ENCODE measurements around the gene CCL4L2. TPM values are rescaled to one million over a fixed set of nuclear protein-coding genes. Genes with fewer than 3 reads are reported as not detected.
"Not testable (repeated sequence)": the region's sequence is repeated elsewhere in the genome, so short reads cannot be mapped to it uniquely, and the experiment has no call there.

The CCL4L2 gene
- total RNA-seq: 1 to 10 TPM in 1 of 4 donors, not detected in 3; 1.5 TPM

- not testable (repeated sequence) for H3K4me3 ChIP-seq; DNase-seq (ENCODE audit: low spot score in 2 of 2); H3K27me3 ChIP-seq; H3K4me1 ChIP-seq; H3K9me3 ChIP-seq; H3K27ac ChIP-seq; H3K36me3 ChIP-seq
- 69% methylated on average over 7 of the region's 7 CpGs for WGBS
These were observed at the start of gene CCL4L2 for GRCh38 chr17:36210439-36211211. TSS of gene CCL4L2 (plus strand) at chr17:36211063.

DNA sequence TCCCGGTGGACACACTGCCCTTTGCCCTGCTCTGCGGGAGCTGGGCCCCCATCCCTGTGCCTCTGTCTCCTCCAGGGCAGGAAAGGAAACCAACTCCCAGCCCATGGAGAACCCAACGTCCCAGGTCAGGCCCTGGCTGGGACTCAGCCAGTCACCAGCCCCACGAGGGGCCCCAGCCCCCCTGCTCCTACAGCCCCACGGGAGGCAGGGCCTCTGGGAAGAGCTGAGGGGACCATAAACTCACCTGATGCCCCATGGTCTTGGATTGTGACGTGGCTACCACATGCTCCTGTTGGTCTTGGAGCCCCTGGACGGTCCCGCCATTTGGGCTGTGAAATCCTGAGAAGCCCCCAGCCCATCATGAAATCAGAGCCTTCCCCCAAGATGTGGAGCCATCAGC lies 42.0 kb upstream of the CCL4L2 start:
- H3K27me3 ChIP-seq; H3K9me3 ChIP-seq; H3K36me3 ChIP-seq; H3K4me1 ChIP-seq; DNase-seq (ENCODE audit: low spot score in 2 of 2); H3K27ac ChIP-seq; H3K4me3 ChIP-seq: not testable (repeated sequence)
- WGBS: 60% methylated on average over 3 of the region's 8 CpGs

DNA sequence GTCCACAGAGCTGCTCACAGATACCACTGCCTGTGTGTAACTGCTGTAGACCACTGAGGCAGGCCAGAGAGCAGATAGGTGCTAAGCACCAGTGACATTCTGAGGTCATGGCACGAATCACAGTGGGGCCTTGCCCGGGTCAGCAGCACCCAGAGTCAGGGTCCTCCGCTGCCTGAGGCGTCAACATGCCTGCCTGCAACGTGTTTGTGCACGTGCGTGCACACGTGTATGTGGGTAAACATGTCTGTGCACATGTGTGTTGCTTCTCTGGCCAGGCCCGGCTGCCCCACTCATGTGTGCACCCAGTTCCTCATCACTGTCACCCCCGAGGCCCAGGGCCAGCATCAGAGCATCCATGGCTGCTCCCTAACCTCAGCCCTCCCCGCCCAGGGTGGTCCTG lies 34.3 kb upstream of the CCL4L2 start, which contains the start of gene TBC1D3B:
TBC1D3B (minus strand) TSS at position 101 of the 400 bp plus-strand sequence. CDS start 1,586 bp downstream, outside the sequence.
- not testable (repeated sequence) for H3K27ac ChIP-seq; H3K36me3 ChIP-seq; DNase-seq (ENCODE audit: low spot score in 2 of 2); H3K4me1 ChIP-seq; H3K27me3 ChIP-seq; H3K4me3 ChIP-seq; H3K9me3 ChIP-seq
- WGBS: no CpG with 5 or more reads among the region's 11 CpGs

- H3K9me3 ChIP-seq, H3K27ac ChIP-seq, H3K4me3 ChIP-seq, H3K36me3 ChIP-seq: not testable (repeated sequence)
- peaks cover 20% of the 10 kb centered on the region for H3K4me1 ChIP-seq
- 89% methylated on average over 6 of the region's 6 CpGs for WGBS
- DNase-seq (ENCODE audit: low spot score in 2 of 2): peak in 1 of 2 donors; percentile 28
- H3K27me3 ChIP-seq: peaks cover 35% of the 10 kb centered on the region
These were observed 29.3 kb upstream of the CCL4L2 start for GRCh38 chr17:36181446-36182175.

GRCh38 chr17:36182176-36183000 lies 28.5 kb upstream of the CCL4L2 start:
- Histone ChIP-seq H3K4me1 (peaks cover 20% of the 10 kb centered on the region), H3K27ac (no peak overlapping the region), H3K9me3 (no peaks in the 10 kb centered on the region), H3K27me3 (peaks cover 35% of the 10 kb centered on the region), H3K4me3 (peak overlapping the region; percentile 52), H3K36me3 (no peaks in the 10 kb centered on the region)
- TF ChIP-seq POLR2AphosphoS5 (IDR thresholded peaks at IDR 0.05) (no peak), POLR2A (IDR thresholded peaks at IDR 0.05) (no peak), EP300 (IDR thresholded peaks at IDR 0.05) (no peak), CTCF (IDR thresholded peaks at IDR 0.05) (no peak)
- no peak for DNase-seq (ENCODE audit: low spot score in 2 of 2)
- WGBS: 28% methylated on average over 36 of the region's 48 CpGs

DNA sequence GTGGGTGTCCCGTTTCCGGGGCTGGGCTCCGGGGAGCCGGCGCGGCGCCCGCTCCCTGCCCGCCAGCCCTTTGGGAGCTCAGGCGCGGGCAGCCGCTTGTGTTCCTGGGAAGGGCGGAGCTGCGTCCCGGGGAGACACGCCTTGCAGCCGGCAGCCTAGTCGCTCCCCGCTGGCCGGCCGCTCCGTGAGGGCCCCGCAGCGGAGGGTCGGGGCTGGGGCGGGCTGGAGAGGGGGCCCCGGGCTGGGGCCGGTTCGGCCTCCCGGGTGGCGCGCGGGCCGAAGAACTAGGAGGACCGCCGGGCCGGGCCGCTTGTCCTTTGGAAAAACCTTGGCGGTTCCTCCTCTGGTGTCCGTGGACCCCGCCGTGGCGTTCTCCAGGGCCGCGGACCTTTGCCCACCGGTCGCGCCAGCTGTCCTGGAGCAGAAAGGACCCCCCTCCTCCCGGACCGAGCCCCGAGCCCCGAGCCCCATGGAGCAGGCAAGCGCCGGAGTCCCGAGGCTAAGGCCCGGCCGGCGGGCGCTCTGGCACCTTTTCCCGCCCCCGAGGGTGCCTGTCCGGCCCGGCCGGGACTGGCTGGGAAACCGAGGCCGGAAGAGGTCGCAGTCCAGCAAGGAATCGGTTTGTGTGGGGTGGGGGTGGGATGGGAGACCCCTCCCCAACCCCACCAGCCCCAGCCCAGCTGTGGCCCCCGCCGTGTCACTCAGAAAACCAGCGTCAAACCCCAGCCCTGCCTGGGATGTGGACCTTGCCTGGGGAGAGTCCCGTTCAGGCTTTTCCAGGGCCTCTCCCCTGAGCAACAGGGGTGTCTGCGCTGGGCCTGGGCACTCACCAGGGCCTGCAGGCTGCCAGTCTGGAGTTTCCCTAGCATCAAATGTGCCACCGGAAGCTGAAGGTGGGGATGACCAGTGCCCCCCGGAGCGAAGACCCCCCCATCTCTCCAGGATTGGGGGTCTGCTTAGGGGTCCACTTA lies 27.6 kb upstream of the CCL4L2 start:
- no peak overlapping the region for H3K27ac ChIP-seq
- no peak for DNase-seq (ENCODE audit: low spot score in 2 of 2)
- H3K27me3 ChIP-seq: peaks cover 35% of the 10 kb centered on the region
- no peaks in the 10 kb centered on the region for H3K9me3 ChIP-seq
- WGBS: 4% methylated on average over 66 of the region's 76 CpGs
- H3K4me1 ChIP-seq: peaks cover 20% of the 10 kb centered on the region
- H3K36me3 ChIP-seq: no peaks in the 10 kb centered on the region
- TF ChIP-seq POLR2A (IDR thresholded peaks at IDR 0.05) (peak; percentile 26 to 61), EP300 (IDR thresholded peaks at IDR 0.05) (no peak), CTCF (IDR thresholded peaks at IDR 0.05) (no peak), POLR2AphosphoS5 (IDR thresholded peaks at IDR 0.05) (no peak)
- H3K4me3 ChIP-seq: peak overlapping the region; percentile 52
